AG08396 (cell line): Measurements from ENCODE around the gene CNTNAP3B.
"Not testable (repeated sequence)": the region's sequence is repeated elsewhere in the genome, so short reads cannot be mapped to it uniquely, and the experiment has no call there.

Source experiments
- DNase-seq: peaks from one replicate; pipeline ENCODE4 v3.0.0; 2012; ENCODE audit warnings: low spot score, mixed read lengths

Gene CNTNAP3B

GRCh38 chr9:41977965-41978600 lies 151.1 kb downstream of the CNTNAP3B start:
- DNase-seq = not testable (repeated sequence)

DNA sequence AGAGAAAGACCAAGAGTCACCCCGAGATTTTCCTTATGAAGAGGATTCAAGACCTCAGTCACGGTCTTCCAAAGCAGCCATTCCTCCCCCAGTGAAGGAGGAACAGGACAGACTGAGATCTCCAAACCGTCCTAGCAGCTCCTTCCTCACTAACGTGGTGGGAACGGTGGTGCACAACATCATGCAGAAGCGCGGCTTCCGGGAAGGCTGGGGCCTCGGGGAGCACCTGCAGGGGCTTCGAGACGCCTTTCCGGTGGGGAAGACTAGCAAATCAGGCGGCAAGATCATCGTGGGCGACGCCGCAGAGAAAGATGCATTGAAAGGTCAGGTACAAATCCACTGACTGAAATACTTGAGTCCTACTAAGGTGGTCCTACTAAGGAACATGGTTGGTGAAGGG lies 154.3 kb downstream of the CNTNAP3B start:
- DNase-seq = not testable (repeated sequence)

GRCh38 chr9:41953007-41953406 lies 176.2 kb downstream of the CNTNAP3B start:
- DNase-seq = not testable (repeated sequence)

DNA sequence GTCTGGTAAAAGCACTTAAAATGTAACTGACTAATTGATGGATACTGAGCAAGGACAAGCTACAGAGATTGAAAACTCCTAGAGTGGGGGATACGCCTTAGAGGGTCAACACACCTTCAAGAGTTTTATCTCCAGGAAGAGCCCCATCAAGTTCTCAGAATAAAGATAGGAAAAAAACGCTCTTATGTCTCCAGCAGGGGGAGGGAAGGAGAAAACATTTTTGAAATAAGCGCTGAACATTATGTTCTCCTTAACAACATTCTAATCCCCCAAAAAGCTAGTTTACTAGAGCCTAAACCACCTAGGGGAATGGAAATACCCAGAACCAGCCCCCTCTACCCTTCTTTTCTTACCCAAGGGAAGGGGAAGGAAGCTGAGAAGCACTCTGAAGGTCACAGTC lies 187.5 kb downstream of the CNTNAP3B start:
- DNase-seq = not testable (repeated sequence)

DNA sequence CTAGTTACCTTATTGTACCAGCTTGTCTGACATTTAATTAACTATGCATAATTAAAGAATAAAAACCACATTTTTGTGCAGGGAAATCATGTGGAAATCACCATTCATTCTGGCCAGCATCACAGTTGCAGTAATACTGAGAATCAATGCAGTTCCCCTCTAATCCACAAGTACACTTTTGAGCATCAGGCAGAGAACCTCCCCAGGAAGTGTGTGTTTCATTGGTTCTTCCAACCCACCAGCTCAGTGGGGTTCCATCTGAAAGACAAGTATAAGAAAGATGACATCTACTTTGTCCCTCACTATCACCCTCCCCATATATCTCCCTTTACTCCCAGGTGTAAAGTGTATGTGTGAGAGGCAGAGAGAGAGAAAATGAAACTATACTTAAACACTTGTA lies 191.1 kb downstream of the CNTNAP3B start:
- not testable (repeated sequence) for DNase-seq

DNA sequence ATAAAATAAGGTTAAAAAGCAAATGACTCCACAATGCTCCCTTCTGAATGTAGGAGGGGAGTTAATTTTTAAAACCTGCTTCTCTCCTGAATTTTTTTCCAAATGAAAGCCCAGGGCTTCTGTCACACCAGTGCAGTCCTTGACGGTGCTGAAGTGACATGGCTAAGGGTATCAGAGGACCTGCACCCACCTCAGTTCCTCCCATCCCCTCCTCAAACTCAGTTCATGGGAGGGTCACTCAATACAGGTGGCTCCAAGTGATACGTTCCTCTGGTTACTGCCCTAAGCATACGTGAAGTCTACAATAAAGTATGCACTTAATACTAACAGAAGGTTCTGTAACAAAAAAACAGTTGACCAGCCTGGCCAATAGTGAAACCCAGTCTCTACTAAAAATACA lies 193.5 kb downstream of the CNTNAP3B start:
- DNase-seq = not testable (repeated sequence)

DNA sequence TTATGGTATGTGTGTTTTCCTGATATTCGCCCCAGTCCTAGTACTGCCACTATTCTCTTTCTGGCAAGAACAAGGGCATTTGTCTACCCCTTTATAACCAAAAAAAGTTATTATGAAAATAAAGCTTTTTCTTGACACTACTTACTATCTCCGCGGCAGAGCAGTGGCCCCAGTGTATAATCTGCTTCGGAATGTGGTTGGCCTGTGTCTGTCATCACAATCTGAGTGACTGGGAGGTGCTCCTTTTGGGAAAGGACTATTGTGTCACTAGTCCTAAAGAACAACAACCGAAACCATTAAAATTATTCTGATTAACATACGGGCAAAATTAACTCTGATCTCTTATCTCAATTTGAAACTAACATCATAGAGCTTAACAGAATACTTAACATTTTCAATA lies 200.1 kb downstream of the CNTNAP3B start:
- not testable (repeated sequence) for DNase-seq

DNA sequence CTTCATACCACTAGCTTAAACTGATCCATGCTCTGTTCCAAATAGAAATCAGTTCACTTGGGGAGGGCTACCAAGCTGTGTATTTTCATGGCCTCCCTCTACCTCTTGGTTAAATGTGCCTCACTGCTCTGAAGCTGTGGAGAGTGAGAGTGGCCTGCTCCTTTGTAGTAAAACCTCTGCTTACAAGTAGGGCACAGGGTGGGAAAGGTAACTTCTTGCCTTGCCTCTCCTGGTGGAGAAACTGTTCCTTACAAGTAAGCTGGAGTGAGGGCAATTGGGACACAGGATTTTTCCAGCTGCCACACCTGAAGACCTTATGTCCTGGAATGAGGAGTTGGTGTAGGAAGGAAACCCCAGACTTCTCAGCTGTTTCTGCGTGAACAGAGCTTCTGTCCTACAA lies 211.9 kb downstream of the CNTNAP3B start:
- not testable (repeated sequence) for DNase-seq

- not testable (repeated sequence) for DNase-seq
Measured at GRCh38 chr9:41905488-41905887, 223.7 kb downstream of the CNTNAP3B start.

GRCh38 chr9:41902762-41903161 lies 226.5 kb downstream of the CNTNAP3B start:
- DNase-seq = not testable (repeated sequence)

GRCh38 chr9:41898720-41899343 lies 230.4 kb downstream of the CNTNAP3B start:
- DNase-seq = not testable (repeated sequence)

GRCh38 chr9:41874557-41874956 lies 254.7 kb downstream of the CNTNAP3B start:
- DNase-seq = not testable (repeated sequence)

- not testable (repeated sequence) for DNase-seq
Measured at GRCh38 chr9:41855422-41855821, 273.8 kb downstream of the CNTNAP3B start.

GRCh38 chr9:41851848-41852740 lies 277.1 kb downstream of the CNTNAP3B start:
- not testable (repeated sequence) for DNase-seq

DNA sequence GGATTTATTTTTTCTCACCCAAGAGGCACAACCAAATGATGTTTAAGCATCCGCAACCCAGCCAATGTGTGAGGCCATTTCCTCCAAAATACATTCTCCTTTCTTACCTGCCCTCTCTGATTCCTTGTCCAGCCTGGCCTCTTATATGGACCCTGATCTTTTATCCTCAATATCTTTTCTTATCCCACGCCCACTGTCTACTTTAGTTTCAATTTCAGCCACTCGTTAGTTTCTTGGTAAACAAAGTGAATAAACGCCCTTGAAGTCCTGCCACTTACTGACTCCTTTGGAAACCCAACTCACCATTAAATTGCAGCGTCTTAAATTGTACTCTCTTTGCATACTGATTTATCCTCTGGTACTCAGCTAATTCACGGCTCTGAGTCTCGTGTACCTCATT lies 281.4 kb downstream of the CNTNAP3B start:
- not testable (repeated sequence) for DNase-seq
